ENCODE measurements around the gene LNX2. TPM values are rescaled to one million over a fixed set of nuclear protein-coding genes. Genes with fewer than 3 reads are reported as not detected.

LNX2 gene
- polyA plus RNA-seq, 1 donor from 2014 or later: 3.9 TPM

- H3K27ac Mint-ChIP-seq: peak overlapping the region in 1 of 3 donors; percentile 2
- no peaks in the 10 kb centered on the region for H3K27me3 Mint-ChIP-seq
- H3K4me1 Mint-ChIP-seq: peaks cover 9 to 16% (median 10%) of the 10 kb centered on the region in 3 donors
- H3K36me3 Mint-ChIP-seq: peaks cover 17% of the 10 kb centered on the region
- H3K4me3 Mint-ChIP-seq: no peak overlapping the region
- H3K9me3 Mint-ChIP-seq: no peaks in the 10 kb centered on the region
Measured at GRCh38 chr13:27574661-27575060, 45.7 kb downstream of the LNX2 start.

- Mint-ChIP-seq H3K4me1 (peaks cover 9 to 11% (median 10%) of the 10 kb centered on the region in 3 donors), H3K27me3 (no peaks in the 10 kb centered on the region)
Measured at GRCh38 chr13:27573265-27573664, 47.1 kb downstream of the LNX2 start.

GRCh38 chr13:27572234-27572901 is 48.0 kb downstream of the LNX2 start:
- Mint-ChIP-seq H3K9me3 (no peaks in the 10 kb centered on the region), H3K4me3 (no peak overlapping the region), H3K27me3 (no peaks in the 10 kb centered on the region), H3K27ac (no peak overlapping the region), H3K36me3 (peaks cover 16% of the 10 kb centered on the region), H3K4me1 (peaks cover 7 to 10% (median 9%) of the 10 kb centered on the region in 3 donors)

More at GRCh38 chr13:27573265-27573664, 47.1 kb downstream of the LNX2 start:
- Mint-ChIP-seq H3K27ac (no peak overlapping the region), H3K4me3 (no peak overlapping the region), H3K9me3 (no peaks in the 10 kb centered on the region), H3K36me3 (peaks cover 20% of the 10 kb centered on the region)

GRCh38 chr13:27570906-27571305 is 49.4 kb downstream of the LNX2 start:
- Mint-ChIP-seq H3K27ac (no peak overlapping the region), H3K9me3 (no peaks in the 10 kb centered on the region), H3K4me1 (peaks cover 4 to 10% (median 9%) of the 10 kb centered on the region in 3 donors), H3K27me3 (no peaks in the 10 kb centered on the region), H3K36me3 (peaks cover 9% of the 10 kb centered on the region), H3K4me3 (no peak overlapping the region)

- no peak overlapping the region for H3K4me3 Mint-ChIP-seq
- H3K27me3 Mint-ChIP-seq: no peaks in the 10 kb centered on the region
- peaks cover 6% of the 10 kb centered on the region for H3K36me3 Mint-ChIP-seq
- H3K9me3 Mint-ChIP-seq: no peaks in the 10 kb centered on the region
- H3K4me1 Mint-ChIP-seq: peaks cover 4 to 10% (median 6%) of the 10 kb centered on the region in 3 donors
- H3K27ac Mint-ChIP-seq: no peak overlapping the region
Measured at GRCh38 chr13:27569405-27569804, 50.9 kb downstream of the LNX2 start.

- Mint-ChIP-seq H3K9me3 (no peaks in the 10 kb centered on the region), H3K4me1 (no peaks in the 10 kb centered on the region), H3K36me3 (peaks cover 5% of the 10 kb centered on the region), H3K27ac (no peak overlapping the region), H3K4me3 (no peak overlapping the region), H3K27me3 (no peaks in the 10 kb centered on the region)
Measured at GRCh38 chr13:27565818-27566217, 54.5 kb downstream of the LNX2 start.

GRCh38 chr13:27562457-27562856 is 57.9 kb downstream of the LNX2 start:
- H3K9me3 Mint-ChIP-seq: no peaks in the 10 kb centered on the region
- no peak overlapping the region for H3K4me3 Mint-ChIP-seq
- H3K4me1 Mint-ChIP-seq: peaks cover 0 to 2% (median 0%) of the 10 kb centered on the region in 3 donors
- peaks cover 2% of the 10 kb centered on the region for H3K36me3 Mint-ChIP-seq
- no peaks in the 10 kb centered on the region for H3K27me3 Mint-ChIP-seq
- no peak overlapping the region for H3K27ac Mint-ChIP-seq

- H3K36me3 Mint-ChIP-seq: peaks cover 11% of the 10 kb centered on the region
Measured at GRCh38 chr13:27559719-27560118, 60.6 kb downstream of the LNX2 start.

GRCh38 chr13:27556109-27556508 is 64.2 kb downstream of the LNX2 start:
- Mint-ChIP-seq H3K4me1 (peaks cover 0 to 2% (median 0%) of the 10 kb centered on the region in 3 donors), H3K27ac (no peak overlapping the region), H3K27me3 (no peaks in the 10 kb centered on the region), H3K4me3 (no peak overlapping the region), H3K9me3 (no peaks in the 10 kb centered on the region), H3K36me3 (peaks cover 9% of the 10 kb centered on the region)

More at GRCh38 chr13:27559719-27560118, 60.6 kb downstream of the LNX2 start:
- Mint-ChIP-seq H3K4me3 (no peak overlapping the region), H3K9me3 (no peaks in the 10 kb centered on the region), H3K27ac (no peak overlapping the region), H3K4me1 (peaks cover 0 to 2% (median 0%) of the 10 kb centered on the region in 3 donors), H3K27me3 (no peaks in the 10 kb centered on the region)

GRCh38 chr13:27551562-27551961 is 68.8 kb downstream of the LNX2 start:
- Mint-ChIP-seq H3K36me3 (peaks cover 9% of the 10 kb centered on the region), H3K9me3 (no peaks in the 10 kb centered on the region), H3K4me1 (no peaks in the 10 kb centered on the region), H3K27me3 (no peaks in the 10 kb centered on the region), H3K4me3 (no peak overlapping the region), H3K27ac (no peak overlapping the region)

GRCh38 chr13:27549406-27549981 is 70.8 kb downstream of the LNX2 start:
- Mint-ChIP-seq H3K4me1 (no peaks in the 10 kb centered on the region), H3K27me3 (no peaks in the 10 kb centered on the region), H3K27ac (no peak overlapping the region), H3K9me3 (no peaks in the 10 kb centered on the region), H3K36me3 (peaks cover 3% of the 10 kb centered on the region), H3K4me3 (no peak overlapping the region)

- H3K4me3 Mint-ChIP-seq: no peak overlapping the region
- no peaks in the 10 kb centered on the region for H3K27me3 Mint-ChIP-seq
- H3K36me3 Mint-ChIP-seq: peaks cover 5% of the 10 kb centered on the region
- no peak overlapping the region for H3K27ac Mint-ChIP-seq
- H3K4me1 Mint-ChIP-seq: no peaks in the 10 kb centered on the region
- no peaks in the 10 kb centered on the region for H3K9me3 Mint-ChIP-seq
Measured at GRCh38 chr13:27542220-27542619, 78.1 kb downstream of the LNX2 start.

- no peaks in the 10 kb centered on the region for H3K9me3 Mint-ChIP-seq
- H3K4me3 Mint-ChIP-seq: no peak overlapping the region
- no peaks in the 10 kb centered on the region for H3K4me1 Mint-ChIP-seq
- H3K27ac Mint-ChIP-seq: no peak overlapping the region
- H3K36me3 Mint-ChIP-seq: peaks cover 5% of the 10 kb centered on the region
- H3K27me3 Mint-ChIP-seq: no peaks in the 10 kb centered on the region
Measured at GRCh38 chr13:27541386-27541785, 78.9 kb downstream of the LNX2 start.

GRCh38 chr13:27536361-27537101 is 83.8 kb downstream of the LNX2 start:
- no peak overlapping the region for H3K4me3 Mint-ChIP-seq

GRCh38 chr13:27535546-27535945 is 84.8 kb downstream of the LNX2 start:
- Mint-ChIP-seq H3K27ac (no peak overlapping the region), H3K4me3 (no peak overlapping the region), H3K4me1 (peaks cover 4 to 8% (median 6%) of the 10 kb centered on the region in 3 donors), H3K27me3 (peaks cover 1% of the 10 kb centered on the region), H3K9me3 (no peaks in the 10 kb centered on the region), H3K36me3 (no peaks in the 10 kb centered on the region)

More at GRCh38 chr13:27536361-27537101, 83.8 kb downstream of the LNX2 start:
- H3K27ac Mint-ChIP-seq: no peak overlapping the region
- no peaks in the 10 kb centered on the region for H3K9me3 Mint-ChIP-seq
- H3K27me3 Mint-ChIP-seq: peaks cover 1% of the 10 kb centered on the region
- H3K36me3 Mint-ChIP-seq: no peaks in the 10 kb centered on the region
- peaks cover 4 to 8% (median 6%) of the 10 kb centered on the region in 3 donors for H3K4me1 Mint-ChIP-seq
